Activated CD4-positive, alpha-beta T cell treated with anti-CD3 and anti-CD28 coated beads for 36 hours (primary cell): ENCODE data around the gene CDC20B. TPM values are rescaled to one million over a fixed set of nuclear protein-coding genes. Genes with fewer than 3 reads are reported as not detected.

ENCODE experiments used
- ATAC-seq: fragments of 200-7000 bp; cut with Tn5 transposase; one replicate; pipeline ENCODE4 v1.10.0; 2021; ENCODE audit warnings: mild to moderate bottlenecking, moderate library complexity
- CTCF ChIA-PET: fragments of 350-600 bp; sonication (Branson Sonifier 250); formaldehyde crosslinking; loops from one replicate; lab custom pipeline; 2021; ENCODE audit warnings: antibody characterized with exemption; lab: Charles Lee
- POLR2A ChIA-PET: fragments of 350-600 bp; sonication (Branson Sonifier 250); formaldehyde crosslinking; loops from one replicate; lab custom pipeline; 2021; ENCODE audit warnings: antibody characterized with exemption, inconsistent platforms; lab: Charles Lee
- DNase-seq: peaks from one replicate; pipeline ENCODE4 v3.0.0-alpha.2; 2020
- H3K27ac Mint-ChIP-seq: one replicate; pipeline ENCODE4 v1.8.0; 2021; ENCODE audit warnings: mixed read lengths
- H3K27me3 Mint-ChIP-seq: one replicate; pipeline ENCODE4 v1.8.0; 2021; ENCODE audit warnings: mixed read lengths
- H3K36me3 Mint-ChIP-seq: one replicate; pipeline ENCODE4 v1.8.0; 2021; ENCODE audit warnings: low read depth, mixed read lengths
- H3K4me1 Mint-ChIP-seq: one replicate; pipeline ENCODE4 v1.8.0; 2021; ENCODE audit warnings: mixed read lengths
- H3K4me3 Mint-ChIP-seq: one replicate; pipeline ENCODE4 v1.8.0; 2021; ENCODE audit warnings: mild to moderate bottlenecking, moderate library complexity, mixed read lengths
- H3K9me3 Mint-ChIP-seq: one replicate; pipeline ENCODE4 v1.8.0; 2021; ENCODE audit warnings: low read depth, mixed read lengths
- intact Hi-C, 2 experiments: fragments of 100-400 bp; cut with DNase I in 1 of 2; cut with micrococcal nuclease in 1 of 2; formaldehyde crosslinking; loops; one replicate each; pipeline versions ENCODE4 v1.14.2 to v1.15.1; 2022 to 2024; cut with DNase I, micrococcal nuclease
- total RNA-seq, 2 experiments: library from RNA; stranded (reverse); gene quantifications; one replicate each; pipeline ENCODE4 v1.2.3, GENCODE V29; 2021

The CDC20B gene
- total RNA-seq, 2 experiments from 2014 or later = not detected

DNA sequence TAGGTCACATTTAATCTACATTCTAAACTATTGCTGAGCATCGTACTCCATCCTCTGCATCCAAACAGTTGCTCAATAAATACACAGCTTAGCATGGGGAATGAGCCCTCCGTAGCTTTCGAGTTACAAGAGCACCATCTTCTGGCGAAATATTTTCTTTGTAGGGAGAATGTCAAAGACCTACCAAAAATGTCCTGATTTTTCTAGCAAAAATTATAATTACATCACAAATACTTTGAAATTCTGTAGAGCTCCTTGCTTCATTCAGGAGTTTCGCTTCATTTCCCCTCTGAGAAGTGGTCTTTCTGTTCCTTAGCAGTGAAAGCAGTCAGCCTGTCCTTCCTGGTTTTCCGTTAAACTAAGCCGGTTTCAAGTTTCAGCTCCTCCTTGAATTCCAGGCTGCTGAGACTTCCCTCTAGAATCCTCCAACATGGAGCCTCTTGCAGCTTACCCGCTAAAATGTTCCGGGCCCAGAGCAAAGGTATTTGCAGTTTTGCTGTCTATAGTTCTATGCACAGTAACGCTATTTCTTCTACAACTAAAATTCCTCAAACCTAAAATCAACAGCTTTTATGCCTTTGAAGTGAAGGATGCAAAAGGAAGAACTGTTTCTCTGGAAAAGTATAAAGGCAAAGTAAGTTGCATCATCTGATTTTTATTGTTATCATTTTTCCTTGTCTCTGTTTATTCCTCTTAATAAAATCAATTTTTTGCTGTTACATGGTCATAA lies 13.0 kb downstream of the CDC20B start, which contains the start of gene GPX8:
Gene GPX8, plus strand, starts transcription at position 409 of the 730 bp plus-strand sequence. Its CDS starts 22 bp downstream, at position 431.
- Mint-ChIP-seq H3K27ac (no peak within 1 kb of the TSS), H3K27me3 (peaks cover 37% of the 10 kb centered on the region)

DNA sequence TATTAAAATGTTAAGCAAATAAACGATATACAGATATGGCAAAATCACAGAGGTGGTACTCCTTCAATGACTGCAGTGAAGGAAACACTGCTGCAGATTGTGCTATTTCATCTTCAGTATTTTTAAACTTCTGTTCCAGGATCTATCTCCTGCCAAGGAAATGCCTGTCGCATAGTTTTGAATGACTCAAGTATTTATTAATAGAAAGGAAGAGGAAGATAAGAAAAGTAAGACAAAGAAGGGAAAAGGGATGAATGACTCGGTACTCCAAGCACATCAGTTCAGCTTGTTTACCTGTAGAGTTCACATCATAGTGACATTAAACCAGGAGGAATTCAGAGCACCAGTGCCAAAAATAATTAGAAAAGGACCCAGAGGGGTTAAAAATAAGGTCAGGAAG lies 18.1 kb downstream of the CDC20B start:
- POLR2A ChIA-PET = no interaction called here
- peaks cover 26% of the 10 kb centered on the region for H3K27me3 Mint-ChIP-seq

More for the DNA sequence above, 13.0 kb downstream of the CDC20B start, which contains the start of gene GPX8:
- intact Hi-C loops = loop anchor here in 1 of 2 experiments (1.0 kb wide), 1 partner anchor 254 kb away; no protein-coding TSS in a partner anchor
- Mint-ChIP-seq H3K36me3 (no peaks in the 10 kb centered on the region), H3K4me3 (no peak within 1 kb of the TSS), H3K9me3 (no peaks in the 10 kb centered on the region), H3K4me1 (no peaks in the 10 kb centered on the region)
- DNase-seq = peak; percentile 27
- peak; percentile 57 for ATAC-seq
- ChIA-PET POLR2A (interaction anchor here (0.7 kb wide), 1 partner anchor 14 kb away, joined by 3 read pairs; no protein-coding TSS in a partner anchor), CTCF (interaction anchor here (0.5 to 2.7 kb wide), 27 partner anchors 9 to 1679 kb away, joined by 3 to 67 read pairs (median 3); partner anchors contain the start of gene SNX18)

GRCh38 chr5:55151923-55152842 lies 20.8 kb downstream of the CDC20B start:
- DNase-seq (no peak), ATAC-seq (no peak)
- no peaks in the 10 kb centered on the region for H3K9me3 Mint-ChIP-seq
- no peak overlapping the region for H3K4me3 Mint-ChIP-seq
- no peaks in the 10 kb centered on the region for H3K36me3 Mint-ChIP-seq
- H3K27me3 Mint-ChIP-seq = peaks cover 20% of the 10 kb centered on the region
- no peaks in the 10 kb centered on the region for H3K4me1 Mint-ChIP-seq
- ChIA-PET POLR2A (no interaction called here), CTCF (interaction anchor here (0.6 to 0.9 kb wide), 4 partner anchors 208 to 853 kb away, joined by 3 to 4 read pairs (median 3); no protein-coding TSS in a partner anchor)
- no peak overlapping the region for H3K27ac Mint-ChIP-seq
- intact Hi-C loops = no loop called here

More for the DNA sequence above, 18.1 kb downstream of the CDC20B start:
- intact Hi-C loops = no loop called here
- Mint-ChIP-seq H3K4me1 (no peaks in the 10 kb centered on the region), H3K9me3 (no peaks in the 10 kb centered on the region), H3K4me3 (no peak overlapping the region), H3K27ac (no peak overlapping the region), H3K36me3 (no peaks in the 10 kb centered on the region)
- ATAC-seq = no peak
- DNase-seq = no peak
- CTCF ChIA-PET = no interaction called here

DNA sequence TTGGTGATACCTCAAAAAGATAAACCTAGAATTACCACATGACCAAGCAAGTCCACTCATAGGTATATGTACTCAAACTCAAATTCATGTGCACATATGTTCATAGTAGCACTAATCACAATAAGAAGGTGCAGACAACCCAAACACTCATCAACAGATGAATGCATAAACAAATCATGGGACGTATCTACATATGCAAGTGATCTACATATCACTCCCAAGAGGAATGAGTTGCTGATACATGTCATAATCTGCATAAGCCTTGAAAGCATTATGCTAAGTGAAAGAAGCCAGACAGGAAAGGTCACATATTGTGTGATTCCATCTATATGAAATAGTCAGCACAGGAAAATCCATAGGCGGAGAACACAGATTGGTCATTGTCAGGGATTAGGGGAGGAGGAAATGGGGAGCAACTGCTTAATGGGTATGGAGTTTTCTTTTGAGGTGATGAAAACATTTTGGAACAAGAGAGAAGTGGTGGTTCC lies 23.6 kb downstream of the CDC20B start:
- Mint-ChIP-seq H3K27me3 (peaks cover 21% of the 10 kb centered on the region), H3K27ac (no peak overlapping the region), H3K4me3 (no peak overlapping the region), H3K36me3 (no peaks in the 10 kb centered on the region), H3K9me3 (no peaks in the 10 kb centered on the region), H3K4me1 (peaks cover 6% of the 10 kb centered on the region)
- ATAC-seq (no peak), DNase-seq (no peak)
- intact Hi-C loops = no loop called here
- ChIA-PET CTCF (no interaction called here), POLR2A (no interaction called here)

DNA sequence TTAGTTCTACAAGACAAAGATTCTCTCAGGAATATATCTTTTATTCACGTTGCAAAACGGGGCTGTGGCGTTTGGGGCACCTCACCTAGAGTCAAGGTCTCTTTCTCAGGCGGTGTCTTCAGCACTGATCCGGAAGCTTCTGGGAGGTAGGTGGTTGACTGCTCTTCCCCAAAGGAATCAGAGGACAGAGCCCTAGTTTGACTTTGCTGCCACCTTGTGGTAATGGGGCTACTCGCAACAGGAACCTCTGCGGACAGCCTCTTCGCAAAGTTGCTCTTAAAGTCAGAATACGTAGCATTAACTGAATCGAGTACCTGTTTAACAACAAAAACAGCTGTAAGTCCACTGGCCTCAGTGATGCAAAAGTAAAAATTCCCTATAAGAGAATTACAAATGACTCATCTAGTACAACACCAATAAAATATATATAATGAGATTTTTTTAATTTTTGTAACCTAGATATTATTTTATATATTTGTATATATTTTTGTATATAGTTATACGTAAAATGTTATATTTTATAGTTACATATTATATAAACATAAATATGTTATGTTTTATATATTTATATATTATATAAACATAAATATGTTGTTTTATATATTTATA lies 26.3 kb downstream of the CDC20B start:
- peak; percentile 95 for ATAC-seq
- Mint-ChIP-seq H3K27me3 (peaks cover 15% of the 10 kb centered on the region), H3K9me3 (no peaks in the 10 kb centered on the region), H3K36me3 (no peaks in the 10 kb centered on the region), H3K27ac (no peak overlapping the region), H3K4me3 (no peak overlapping the region), H3K4me1 (peaks cover 15% of the 10 kb centered on the region)
- ChIA-PET CTCF (interaction anchor here (0.6 to 4.3 kb wide), 32 partner anchors 13 to 630 kb away, joined by 3 to 57 read pairs (median 4); partner anchors contain the start of genes ESM1 and GPX8), POLR2A (interaction anchor here (1.1 kb wide), 1 partner anchor 202 kb away, joined by 4 read pairs; no protein-coding TSS in a partner anchor)
- intact Hi-C loops = loop anchor here (1.0 to 2.0 kb wide), 4 partner anchors 202 to 630 kb away; partner anchors contain the start of gene SNX18 (in 2 of the 2)
- DNase-seq = peak; percentile 88

DNA sequence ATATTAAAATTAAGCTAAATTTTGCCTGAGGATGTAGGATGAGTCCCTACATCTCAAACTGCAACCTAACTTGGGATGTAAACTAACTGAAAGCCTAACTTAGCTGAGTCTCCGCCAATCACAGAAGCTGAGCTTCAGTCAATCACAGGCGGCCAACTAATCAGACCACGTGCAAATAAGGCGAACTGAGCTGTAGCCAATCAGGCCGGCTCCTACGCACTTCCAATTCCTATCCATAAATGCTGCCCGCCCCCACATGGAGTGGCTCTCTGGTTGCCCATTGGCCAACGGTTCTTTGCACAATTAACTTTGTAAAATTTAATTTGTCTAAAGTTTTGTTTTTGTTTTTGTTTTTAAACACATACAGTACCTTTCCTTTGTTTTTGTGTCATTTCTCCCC lies 26.9 kb downstream of the CDC20B start:
- no peak for DNase-seq
- intact Hi-C loops = loop anchor here (1.0 to 2.0 kb wide), 4 partner anchors 202 to 629 kb away; partner anchors contain the start of gene SNX18 (in 2 of the 2)
- H3K4me3 Mint-ChIP-seq = no peak overlapping the region
- peaks cover 13% of the 10 kb centered on the region for H3K27me3 Mint-ChIP-seq
- H3K36me3 Mint-ChIP-seq = no peaks in the 10 kb centered on the region
- H3K4me1 Mint-ChIP-seq = peaks cover 20% of the 10 kb centered on the region
- no peak for ATAC-seq
- no peak overlapping the region for H3K27ac Mint-ChIP-seq
- CTCF ChIA-PET = interaction anchor here (0.6 to 4.3 kb wide), 32 partner anchors 13 to 629 kb away, joined by 3 to 57 read pairs (median 4); partner anchors contain the start of genes ESM1 and GPX8
- POLR2A ChIA-PET = interaction anchor here (1.1 kb wide), 1 partner anchor 202 kb away, joined by 4 read pairs; no protein-coding TSS in a partner anchor
- no peaks in the 10 kb centered on the region for H3K9me3 Mint-ChIP-seq

- no peak overlapping the region for H3K4me3 Mint-ChIP-seq
Measured at GRCh38 chr5:55143624-55144023, 29.4 kb downstream of the CDC20B start.

DNA sequence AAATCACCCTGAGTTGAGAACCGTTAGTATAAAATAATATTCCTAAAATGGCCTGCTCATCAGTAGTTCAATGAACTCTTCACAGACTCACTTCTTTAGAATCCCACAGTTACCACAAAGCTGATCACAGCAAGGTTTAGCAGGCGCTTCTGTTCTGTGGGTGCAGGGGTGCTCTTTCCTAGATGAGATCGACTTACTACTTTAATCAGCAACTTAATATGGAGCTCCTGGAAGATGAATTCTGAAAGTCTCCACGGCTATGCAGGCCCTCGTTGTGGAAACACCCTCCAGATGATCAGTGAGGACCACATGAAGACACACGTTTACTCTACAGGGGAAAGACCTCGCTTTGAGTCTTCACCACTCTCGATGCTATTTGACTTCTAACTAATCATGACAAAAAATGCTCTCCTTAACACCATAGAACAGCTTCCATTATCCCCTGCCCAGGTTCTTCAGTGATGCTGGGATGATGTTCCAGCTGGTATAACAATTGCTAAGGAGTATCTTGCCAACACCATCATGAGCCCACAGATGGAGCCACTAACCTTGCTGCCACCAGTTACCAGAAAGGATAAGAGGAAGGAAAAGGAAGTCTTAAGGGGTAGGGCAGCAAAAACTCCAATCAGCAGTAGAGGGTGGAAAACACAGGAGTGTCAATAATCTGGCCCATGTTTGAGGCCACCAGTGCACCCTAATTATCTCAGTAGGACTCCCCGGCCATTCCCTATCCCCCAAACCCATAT lies 30.9 kb downstream of the CDC20B start:
- peaks cover 21% of the 10 kb centered on the region for H3K4me1 Mint-ChIP-seq
- ATAC-seq = peak; percentile 32
- H3K4me3 Mint-ChIP-seq = no peak overlapping the region

More at GRCh38 chr5:55143624-55144023, 29.4 kb downstream of the CDC20B start:
- no peak for DNase-seq
- Mint-ChIP-seq H3K9me3 (no peaks in the 10 kb centered on the region), H3K36me3 (no peaks in the 10 kb centered on the region), H3K4me1 (peaks cover 21% of the 10 kb centered on the region), H3K27me3 (peaks cover 10% of the 10 kb centered on the region), H3K27ac (no peak overlapping the region)
- no peak for ATAC-seq
- intact Hi-C loops = no loop called here
- POLR2A ChIA-PET = no interaction called here
- CTCF ChIA-PET = interaction anchor here (1.0 to 4.3 kb wide), 3 partner anchors 183 to 238 kb away, joined by 3 to 57 read pairs (median 9); no protein-coding TSS in a partner anchor

DNA sequence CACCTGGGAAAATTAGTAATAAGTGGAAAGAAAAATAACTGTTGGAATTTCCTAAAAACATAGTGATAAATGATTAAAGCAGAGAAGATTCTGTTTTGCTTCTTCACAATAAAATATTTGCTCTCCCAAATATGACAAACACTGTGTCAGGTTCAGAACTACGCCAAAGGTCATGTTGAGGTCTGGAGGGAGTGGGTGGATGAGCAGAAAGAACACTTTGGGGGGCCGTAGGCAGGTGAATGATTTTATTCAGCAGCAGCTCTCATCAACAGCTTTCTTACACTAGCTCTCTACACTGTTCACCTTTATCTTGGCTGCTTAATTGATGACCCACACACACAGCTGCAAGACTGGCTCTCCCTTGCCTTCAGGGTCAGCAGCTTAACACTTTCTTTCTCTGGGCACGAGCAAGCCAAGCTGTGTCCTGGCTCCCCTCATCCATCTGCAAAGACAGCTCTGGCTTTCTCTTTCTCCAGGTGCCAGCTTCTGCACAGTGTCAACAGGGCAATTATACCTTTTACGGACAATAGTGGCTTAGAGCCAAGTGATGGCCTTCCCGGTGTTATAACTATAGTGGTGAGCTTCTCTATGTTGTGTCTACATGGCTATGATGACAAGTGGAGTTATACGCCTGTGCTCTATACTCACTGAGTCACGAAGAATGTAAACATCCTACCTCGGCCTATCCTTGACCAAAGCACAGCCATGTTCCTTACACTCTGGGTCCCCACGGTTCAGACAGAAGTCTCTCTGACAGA lies 31.9 kb downstream of the CDC20B start:
- Mint-ChIP-seq H3K27me3 (peaks cover 14% of the 10 kb centered on the region), H3K4me1 (peaks cover 15% of the 10 kb centered on the region), H3K27ac (no peak overlapping the region), H3K4me3 (no peak overlapping the region), H3K36me3 (no peaks in the 10 kb centered on the region), H3K9me3 (no peaks in the 10 kb centered on the region)
- DNase-seq (no peak), ATAC-seq (no peak)
- CTCF ChIA-PET = interaction anchor here (1.0 to 1.9 kb wide), 5 partner anchors 182 to 238 kb away, joined by 3 to 6 read pairs (median 3); no protein-coding TSS in a partner anchor
- POLR2A ChIA-PET = no interaction called here
- intact Hi-C loops = no loop called here

More for the DNA sequence above, 30.9 kb downstream of the CDC20B start:
- no peaks in the 10 kb centered on the region for H3K36me3 Mint-ChIP-seq
- intact Hi-C loops = no loop called here
- POLR2A ChIA-PET = no interaction called here
- no peaks in the 10 kb centered on the region for H3K9me3 Mint-ChIP-seq
- no peak overlapping the region for H3K27ac Mint-ChIP-seq
- CTCF ChIA-PET = interaction anchor here (1.0 to 1.9 kb wide), 4 partner anchors 183 to 239 kb away, joined by 3 to 6 read pairs (median 3); no protein-coding TSS in a partner anchor
- H3K27me3 Mint-ChIP-seq = peaks cover 14% of the 10 kb centered on the region
- DNase-seq = peak; percentile 9
